ENCODE results near the gene RBM33. TPM values are rescaled to one million over a fixed set of nuclear protein-coding genes. Genes with fewer than 3 reads are reported as not detected.
"Not testable (repeated sequence)": the region's sequence is repeated elsewhere in the genome, so short reads cannot be mapped to it uniquely, and the experiment has no call there.

RBM33 gene
- total RNA-seq, 1 donor from 2014 or later, result 21.8 TPM

DNA sequence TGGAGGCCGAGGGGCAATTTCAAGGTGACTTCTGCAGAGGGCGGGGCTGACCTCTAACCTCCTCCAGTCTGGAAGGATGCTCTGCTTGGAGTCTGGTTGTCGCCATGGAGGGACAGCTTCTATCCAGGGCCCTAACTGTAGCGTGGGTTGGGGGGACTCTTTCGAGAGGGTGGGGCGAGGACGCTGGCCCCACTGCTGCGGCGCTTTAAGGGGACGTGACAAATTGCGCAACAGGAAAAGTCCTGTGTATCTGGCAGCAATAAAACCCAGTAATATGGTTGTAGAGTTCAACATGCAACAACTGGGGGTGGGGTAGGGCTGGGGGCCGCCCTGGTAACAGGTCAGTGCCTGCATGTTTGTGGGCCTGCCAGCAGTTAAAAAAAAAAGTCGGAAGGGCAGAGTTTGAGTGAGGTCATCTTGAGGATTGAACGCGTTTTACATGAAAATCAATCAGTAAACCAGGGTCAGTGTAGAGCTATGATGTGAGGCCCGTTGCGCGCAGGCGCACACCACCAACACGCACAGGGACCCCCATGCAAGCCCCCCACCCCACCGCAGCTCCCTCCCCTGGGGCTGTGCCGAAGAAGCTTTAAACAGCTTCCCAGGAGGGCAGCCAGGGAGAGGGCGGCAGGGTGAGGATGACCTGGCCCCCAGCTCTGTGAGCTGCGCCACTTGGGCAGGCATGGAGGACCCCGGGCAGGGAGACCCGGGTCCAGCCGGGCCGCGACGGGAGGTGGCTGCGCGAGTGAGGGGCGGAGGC is 163.5 kb downstream of the RBM33 start:
- DNase-seq (ENCODE audit: low read depth, low spot score), result no peak

DNA sequence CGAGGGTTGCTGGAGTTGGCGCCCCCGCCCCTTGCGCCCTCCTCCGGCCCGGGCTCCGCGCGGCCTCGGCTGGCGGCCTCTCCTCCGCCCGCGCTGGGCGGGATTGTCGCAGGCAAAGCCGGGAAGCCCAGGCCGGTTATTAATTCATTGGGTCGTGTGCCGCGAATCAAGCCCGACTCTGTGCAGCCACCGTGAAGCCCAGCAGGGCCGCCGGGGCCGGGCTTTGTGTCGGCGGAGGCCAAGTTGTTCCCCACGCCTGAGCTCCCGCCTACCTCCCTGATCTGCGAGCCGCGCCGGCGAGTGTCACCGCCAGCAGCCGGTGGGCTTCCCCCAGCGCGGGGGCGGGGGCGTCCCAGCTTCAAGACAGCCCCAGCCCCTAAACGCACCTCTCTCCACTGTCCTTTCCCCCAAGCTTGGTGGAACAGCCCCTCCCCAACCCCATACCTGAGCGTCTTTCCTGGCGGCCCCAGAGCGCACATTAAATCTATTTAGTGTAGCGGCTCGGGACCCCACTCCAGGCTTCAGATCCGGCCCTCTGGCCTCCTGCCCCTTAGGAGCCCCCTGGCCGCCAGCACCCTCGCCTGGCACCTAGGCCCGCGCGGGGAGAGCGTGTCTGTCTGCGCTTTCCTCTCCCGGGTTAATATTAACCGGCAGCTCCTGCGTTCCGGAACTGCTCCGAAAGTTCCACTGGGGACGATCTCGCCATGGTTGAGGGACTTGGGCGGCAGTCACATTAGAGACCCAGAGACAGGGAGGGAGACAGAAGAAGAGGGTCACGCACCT is 164.3 kb downstream of the RBM33 start:
- DNase-seq (ENCODE audit: low read depth, low spot score), result no peak

DNA sequence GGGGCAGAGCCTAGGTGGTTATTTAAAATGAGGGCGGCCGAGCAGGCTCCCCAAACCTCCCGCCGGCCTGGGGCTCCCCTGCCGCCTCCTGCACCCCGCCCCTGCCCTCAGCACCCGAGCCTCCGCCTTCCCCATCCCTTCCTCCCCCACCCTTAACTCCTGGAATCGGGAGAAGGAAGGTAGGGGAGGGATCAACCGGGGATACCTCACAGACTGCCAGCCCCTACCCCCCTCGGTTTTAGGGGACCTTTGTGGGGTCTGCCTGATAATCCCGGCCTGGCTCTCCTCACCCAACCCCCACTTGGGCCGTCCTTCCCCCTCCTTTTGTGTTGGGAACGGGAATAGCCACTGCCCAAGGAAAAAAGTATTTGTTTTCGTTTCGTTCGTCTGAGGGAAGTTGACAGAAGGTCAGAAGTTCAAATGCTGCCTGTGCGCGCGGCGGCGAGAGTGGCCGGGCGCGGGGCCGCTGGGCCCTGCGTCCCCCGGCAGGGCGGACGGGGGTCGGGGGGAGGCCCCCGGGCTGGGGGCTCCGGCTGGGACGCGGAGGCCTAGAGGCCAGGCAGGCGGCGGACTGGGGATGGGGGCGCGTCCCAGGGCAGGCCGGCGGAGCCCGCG is 165.0 kb downstream of the RBM33 start:
- DNase-seq (ENCODE audit: low read depth, low spot score), result no peak

DNA sequence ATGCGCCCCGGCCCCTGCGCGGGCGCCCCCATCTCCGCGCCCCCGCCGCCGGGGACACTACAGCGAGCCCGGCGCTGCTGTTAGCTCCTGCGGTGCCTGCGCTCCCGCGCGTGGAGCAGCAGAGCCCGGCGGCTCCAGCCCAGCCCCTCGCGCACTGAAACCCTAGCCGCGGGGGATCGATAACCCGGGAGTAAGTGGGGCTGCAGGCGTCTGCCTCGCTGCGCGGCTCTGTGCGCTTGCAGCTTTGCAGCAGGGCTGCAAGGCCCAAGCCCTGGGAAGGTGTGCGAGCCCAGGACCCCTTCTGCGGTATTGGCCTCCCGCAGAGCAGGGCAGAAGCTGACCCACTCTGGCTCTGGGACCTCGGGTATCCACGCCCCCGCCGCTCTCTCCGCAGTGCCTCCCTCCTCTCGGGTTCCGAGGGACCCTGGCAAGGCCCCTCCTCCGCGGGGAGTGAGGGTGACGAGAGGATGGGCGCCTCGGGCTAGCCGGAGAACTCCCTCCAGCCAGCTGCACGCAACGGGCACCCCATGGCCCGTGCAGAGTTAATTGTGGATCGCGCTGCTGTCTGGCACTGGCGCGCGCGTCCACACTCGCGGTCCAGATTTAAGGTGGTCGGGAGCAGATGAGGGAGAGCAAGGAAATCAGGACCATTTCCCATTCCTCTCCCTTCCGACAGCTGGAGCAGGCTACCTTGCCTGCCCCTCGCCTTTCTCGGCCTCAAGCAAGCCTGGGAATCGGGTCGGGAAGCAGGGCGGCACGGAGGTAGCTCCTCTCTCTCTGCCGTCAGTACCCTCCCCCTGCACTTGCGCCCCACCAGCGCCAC is 165.7 kb downstream of the RBM33 start:
- DNase-seq (ENCODE audit: low read depth, low spot score), result no peak

DNA sequence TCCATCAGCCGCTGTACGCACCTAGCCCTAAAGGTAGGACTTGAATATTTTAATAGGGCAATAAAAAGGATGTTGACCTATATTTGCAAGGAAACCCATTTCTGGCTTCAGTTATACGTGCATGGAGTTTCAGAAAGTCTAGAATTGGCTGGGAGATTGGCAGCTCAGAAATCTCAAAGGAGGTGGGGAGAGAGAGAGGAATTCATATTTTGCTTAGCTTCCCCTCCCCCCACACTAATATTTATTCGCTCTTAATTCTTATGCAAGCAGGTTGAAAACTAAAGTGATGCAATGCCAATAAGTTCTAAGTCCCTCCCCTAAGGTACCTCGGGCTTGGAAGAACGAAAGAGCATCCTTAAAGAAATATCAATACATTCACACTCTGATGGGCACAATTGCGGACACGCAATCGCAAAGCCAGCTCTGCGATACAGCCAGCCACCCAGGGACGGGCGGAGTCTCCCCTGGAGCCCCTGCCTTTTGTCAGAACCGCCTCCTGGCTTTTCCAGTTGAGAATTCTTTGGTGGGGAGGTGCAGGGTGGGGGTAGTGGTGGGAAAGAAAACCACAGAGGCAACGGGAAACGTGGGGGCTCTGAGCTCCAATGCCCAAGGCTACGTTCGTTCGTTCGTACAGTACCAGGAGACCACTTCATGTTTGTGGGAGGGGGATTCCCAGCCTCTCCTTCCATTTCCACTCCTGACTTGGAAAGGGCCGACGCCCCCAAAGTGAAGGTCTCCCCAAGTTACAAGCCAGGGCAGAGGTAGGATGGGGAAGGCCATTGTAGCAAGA is 166.5 kb downstream of the RBM33 start:
- DNase-seq (ENCODE audit: low read depth, low spot score), result no peak

DNA sequence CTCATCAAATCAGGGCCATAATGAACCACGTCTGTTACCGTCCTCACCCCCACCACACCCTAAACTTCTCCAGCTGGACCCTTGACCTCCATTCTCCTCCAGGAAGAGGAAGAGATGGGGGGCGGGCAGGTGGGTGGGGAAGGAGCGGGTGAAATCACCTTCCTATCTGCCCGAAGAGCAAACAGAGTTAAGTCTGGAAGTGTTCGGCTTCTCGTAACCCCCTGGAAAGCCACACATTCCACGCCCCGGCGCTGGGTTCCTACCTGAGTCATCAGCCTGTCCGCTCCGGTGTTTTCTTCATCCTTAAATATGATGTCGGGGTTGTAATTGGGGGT is 167.1 kb downstream of the RBM33 start:
- no peak for DNase-seq (ENCODE audit: low read depth, low spot score)

DNA sequence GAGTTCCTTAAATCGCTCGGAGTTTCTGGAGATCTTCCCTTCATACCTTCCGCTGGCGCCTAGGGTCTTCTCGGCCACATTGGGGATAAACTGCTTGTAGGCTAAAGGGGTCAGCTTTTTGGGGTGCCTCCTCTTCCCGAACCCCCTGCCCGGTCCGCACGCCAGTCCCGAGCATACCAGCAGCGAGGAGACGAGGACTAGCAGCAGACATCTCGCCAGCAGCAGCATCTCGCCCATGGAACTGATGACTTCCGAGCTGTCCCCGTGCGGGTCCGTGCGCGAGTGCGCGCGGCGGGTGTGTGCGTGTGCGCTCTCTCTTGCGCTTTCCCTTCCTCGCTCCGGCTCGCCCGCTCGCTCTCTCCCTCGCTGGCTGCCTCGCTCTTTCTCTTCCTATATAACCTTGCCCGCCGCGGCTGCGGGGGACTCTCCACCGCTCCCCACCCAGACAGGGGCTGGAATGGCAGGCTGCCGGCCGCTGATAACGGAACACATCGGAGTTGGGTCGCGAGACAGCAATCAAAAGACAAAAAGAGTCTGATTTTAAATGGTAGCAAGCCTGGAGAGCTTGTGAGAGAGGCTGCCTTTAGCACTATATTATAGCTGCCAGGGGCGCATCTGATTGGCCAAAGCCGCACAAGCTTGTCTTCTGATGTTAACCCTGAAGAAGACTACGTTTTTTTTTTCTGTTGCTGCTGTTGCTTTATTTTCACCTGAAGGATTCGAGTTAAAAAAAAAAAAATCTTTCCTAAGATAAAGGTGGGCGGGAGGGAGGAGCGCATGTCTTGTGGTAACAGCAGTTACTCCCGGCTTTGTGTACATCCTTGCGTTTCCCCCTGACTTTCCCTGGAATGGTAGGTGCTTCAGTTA is 167.7 kb downstream of the RBM33 start, which contains the start of gene SHH:
Gene SHH (minus strand): TSS at position 569 of the 867 bp plus-strand sequence. CDS start 341 bp downstream, at position 228.
- DNase-seq (ENCODE audit: low read depth, low spot score), result no peak

DNA sequence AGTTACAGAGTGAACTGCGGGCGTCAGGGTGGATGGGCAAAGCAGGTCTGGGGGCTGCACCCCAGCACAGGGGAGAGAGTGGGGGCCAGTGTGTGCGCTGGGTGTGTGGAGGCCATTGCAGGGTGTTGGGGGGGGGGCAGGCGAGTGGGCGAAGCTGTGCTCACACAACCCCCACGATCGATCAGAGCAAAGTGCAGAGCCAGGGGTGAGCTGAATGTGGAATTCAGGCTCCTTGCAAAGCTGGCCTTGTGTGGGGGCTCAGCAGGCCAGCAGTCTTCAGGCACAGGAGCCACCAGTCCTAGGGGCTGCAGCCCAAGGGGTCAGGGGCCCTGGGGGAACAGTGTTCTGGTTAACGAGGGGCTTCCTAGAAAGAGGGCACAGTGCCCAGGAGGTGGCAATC is 168.7 kb downstream of the RBM33 start:
- DNase-seq (ENCODE audit: low read depth, low spot score), result no peak

DNA sequence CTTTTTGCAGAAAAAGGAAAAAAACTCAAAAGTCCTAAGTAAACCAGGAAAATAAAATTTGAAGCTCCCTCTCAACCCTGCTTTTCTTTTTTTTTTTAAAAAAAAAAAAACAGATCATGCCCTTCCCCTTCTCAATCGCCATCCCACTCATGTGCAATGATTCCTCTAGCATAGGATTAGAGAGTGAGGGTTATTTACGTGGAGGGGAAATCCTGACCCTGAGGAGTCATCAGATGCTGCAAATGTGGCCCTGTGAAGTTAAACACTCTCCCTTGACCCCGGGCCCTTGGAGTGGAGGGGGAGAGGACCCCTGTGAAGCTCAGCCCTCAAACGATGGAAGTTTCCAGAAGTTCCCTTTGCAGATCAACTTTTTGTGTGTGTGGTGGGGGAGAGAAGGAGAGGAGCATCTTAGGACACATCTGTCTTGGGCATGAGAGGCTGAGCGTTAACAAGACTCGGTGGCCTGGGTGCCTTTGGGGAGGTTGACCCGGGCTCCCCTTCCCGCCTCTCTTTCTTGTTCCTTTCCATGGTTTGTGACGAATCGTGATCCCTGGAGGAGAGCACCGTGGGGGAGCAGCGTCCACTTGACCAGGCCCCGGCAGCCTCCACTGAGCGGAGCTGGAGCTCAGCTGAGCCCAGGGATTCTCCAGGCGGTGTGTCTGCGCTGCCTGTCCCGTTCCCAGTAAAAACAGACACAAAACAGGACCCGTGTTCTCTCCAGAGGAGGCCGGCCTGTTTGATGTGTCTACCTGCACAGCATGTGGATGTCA is 169.3 kb downstream of the RBM33 start:
- no peak for DNase-seq (ENCODE audit: low read depth, low spot score)

DNA sequence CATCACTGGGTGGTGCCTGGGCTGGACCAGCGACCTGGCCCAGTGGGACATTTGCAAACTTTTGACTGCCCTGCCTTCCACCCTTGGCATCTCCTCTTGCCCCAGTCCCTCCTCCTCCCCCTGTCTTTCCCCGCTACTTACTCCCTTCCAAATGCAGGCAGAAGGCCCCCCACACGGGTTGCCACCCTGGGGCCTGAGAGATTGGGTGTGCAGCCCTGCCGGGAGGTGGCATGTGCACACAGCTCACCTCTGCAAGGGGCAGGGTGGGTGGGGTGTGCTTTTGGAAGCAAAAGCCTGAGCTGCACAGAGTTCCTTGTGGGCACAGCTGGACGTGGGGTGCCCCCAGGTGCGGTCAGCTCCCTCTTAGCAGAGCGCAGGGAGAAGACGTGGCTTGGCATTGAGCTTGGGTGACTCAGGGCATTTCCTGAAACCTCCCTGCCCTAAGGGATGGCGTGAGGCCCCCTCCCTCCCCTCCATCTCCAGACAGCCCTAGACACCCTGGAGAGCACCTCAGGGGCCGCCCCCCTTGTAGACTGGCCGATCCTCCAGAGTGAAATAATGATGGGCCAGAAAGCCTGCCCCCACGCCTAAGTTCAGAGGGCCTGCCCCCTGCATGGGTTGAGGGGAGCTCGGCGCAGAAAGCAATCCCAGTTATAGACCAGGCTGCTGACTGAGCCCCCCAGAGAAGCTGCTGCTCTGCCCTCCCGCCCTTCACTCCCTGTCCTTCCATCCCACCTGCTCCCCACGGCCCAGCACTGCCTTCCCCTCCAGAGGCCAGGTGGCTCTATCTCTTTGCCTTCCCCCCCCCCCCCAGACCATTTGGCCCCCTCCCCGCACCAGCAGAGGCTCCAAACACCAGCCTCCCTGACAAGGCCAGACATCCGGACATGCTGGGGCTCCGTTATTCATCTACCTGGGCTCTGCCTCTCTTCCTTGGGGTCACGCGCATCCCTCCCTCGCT is 170.1 kb downstream of the RBM33 start:
- no peak for DNase-seq (ENCODE audit: low read depth, low spot score)

DNA sequence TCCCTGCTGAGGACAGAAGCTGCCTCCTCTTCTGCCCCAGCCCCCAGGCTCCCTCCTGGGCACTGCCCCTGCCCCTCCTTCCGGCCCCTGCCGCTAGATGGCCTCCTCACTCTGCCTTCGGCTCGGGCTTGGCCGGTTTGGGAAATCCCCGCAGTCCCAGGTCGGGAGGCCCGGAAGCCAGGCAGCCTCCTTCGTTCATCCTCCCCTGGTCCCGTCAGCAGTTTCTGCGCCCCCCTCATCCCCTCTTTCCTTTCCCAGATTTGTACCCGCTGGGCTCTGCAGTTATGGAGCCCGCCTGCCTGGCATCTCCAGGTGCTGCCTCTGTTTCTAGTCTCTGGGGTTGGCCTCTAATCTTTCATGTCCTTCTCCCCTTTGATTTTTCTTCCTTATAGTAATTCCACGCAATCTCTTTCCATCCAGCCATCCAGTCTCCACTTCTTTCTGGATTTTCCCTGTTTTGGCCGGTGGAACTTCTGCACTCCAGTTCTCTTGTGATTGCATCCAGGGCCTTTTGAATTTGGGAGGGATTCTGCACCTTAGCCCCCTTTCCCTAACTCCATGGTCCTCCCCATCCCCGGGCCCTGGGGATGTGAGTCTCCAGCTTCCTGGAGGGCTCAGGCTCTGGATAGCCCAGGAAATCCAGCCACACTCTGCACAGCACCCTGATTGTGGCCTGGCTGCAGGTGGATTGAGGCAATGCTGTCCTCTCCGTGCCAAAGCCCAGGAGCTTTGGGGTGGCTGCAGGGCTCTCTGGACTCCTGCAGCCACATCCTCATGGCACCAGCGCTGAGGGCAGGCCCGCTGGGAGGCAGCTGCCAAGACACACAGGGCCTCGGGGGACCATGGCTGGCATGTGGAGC is 171.1 kb downstream of the RBM33 start:
- DNase-seq (ENCODE audit: low read depth, low spot score), result no peak

DNA sequence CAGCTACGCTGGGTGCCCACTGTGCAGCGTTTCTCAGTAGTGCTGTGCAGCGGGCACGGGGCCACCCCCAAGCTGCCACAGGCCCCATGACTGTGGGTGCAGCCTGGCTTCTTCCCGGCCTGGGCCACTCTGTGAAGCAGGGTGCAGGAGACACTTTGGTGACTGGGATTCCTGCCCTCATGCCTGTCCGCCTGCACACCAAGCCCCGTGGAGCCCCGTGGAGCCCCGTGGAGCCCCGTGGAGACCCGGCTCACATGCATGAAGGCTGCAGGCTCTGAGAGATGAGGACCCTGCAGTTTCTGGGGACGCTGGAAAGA is 171.7 kb downstream of the RBM33 start:
- DNase-seq (ENCODE audit: low read depth, low spot score), result no peak

DNA sequence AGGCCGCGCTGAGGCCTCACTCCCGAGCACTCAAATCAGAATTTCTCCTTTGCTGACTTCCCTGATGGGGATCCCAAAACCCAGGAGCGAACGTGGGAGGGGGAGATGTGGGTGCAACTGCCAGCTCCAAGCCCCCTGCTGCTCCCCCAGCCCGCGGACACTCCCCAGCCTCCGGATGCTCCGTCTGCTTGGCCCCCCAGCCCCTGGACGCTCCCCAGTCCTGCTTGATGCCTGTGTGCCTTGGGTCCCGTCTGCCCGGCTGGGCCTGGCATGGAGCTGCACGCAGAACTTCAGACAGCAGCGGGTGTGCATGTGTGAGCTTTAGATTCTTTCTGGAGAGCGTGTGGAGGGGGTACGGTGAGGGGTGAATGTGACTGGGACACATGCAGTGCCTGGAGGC is 172.5 kb downstream of the RBM33 start:
- no peak for DNase-seq (ENCODE audit: low read depth, low spot score)

DNA sequence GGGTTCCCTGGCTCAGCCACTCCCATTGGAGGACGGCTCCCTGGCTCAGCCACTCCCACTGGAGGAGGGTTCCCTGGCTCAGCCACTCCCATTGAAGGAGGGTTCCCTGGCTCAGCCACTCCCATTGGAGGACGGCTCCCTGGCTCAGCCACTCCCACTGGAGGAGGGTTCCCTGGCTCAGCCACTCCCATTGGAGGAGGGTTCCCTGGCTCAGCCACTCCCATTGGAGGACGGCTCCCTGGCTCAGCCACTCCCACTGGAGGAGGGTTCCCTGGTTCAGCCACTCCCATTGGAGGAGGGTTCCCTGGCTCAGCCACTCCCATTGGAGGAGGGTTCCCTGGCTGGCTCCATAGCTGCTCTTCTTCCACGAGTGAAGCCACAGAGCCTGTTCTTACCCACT is 173.1 kb downstream of the RBM33 start:
- DNase-seq (ENCODE audit: low read depth, low spot score), result not testable (repeated sequence)

DNA sequence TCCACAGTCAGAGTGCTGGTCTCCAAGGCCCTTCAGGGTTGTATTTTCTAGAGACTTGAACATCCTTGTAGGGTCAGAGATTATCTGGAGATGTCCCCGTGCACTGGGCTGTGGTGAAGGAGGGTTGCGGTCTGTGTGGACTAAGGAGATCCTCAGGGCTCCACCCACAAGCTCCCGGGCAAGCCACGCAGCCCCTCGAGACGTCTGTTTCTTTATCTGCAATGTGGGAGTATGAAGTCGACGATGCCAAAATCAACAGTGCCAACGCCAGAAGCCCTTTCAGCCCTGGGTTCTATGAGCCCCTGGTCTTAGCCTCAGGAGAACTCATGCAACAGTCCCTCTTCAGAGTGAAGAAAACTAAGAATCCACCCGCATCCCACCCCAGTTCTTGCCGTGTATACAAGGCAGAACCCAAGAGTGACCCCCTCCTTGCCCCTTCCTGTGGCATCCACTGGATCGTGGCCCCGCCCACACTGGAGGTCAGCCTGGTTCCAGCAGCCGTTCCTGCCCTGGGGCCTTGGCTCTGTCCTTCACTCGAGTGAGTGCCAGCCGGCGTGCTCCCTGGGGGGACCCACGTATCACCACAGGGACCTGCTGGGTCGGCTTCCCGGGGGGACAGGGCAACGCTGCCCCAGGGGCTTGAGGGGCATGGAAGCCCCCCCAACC is 173.8 kb downstream of the RBM33 start:
- no peak for DNase-seq (ENCODE audit: low read depth, low spot score)

DNA sequence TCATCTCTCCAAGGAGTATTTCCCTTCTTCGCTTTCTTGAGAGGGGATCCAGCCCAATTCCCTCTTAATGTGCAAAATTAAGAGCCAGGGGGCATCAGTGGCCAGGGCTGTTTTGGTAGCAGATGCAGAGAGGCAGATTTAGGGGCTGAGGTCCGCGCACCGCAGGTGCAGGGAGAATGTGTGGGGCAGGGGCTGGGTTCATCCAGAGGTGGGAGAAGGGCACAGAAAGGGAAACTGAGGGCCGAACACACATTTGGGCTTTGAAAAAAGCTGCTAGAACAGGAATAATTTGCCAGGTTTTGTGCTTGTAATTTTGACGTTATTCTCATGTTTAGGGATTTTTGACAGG is 174.3 kb downstream of the RBM33 start:
- no peak for DNase-seq (ENCODE audit: low read depth, low spot score)

DNA sequence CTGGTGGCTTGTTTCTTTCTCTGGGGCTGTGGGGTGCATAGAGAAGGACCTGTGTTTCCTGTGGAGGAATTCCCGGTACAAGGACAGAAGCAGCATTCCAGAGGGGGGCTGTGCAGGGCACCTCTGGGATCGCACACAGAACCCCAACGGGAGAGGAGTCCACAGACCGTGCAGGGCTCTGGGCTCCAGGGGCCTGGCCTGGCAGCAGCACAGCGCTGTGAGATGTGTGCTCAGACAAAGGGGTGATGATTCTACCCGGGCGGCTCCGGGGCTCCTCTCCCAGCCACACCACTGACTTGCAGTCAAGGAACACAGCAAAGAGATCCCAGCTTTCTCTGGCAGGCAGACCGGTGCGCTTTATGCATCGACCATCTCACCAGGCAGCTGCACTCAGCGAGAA is 174.7 kb downstream of the RBM33 start:
- no peak for DNase-seq (ENCODE audit: low read depth, low spot score)
